Activated CD8-positive, alpha-beta memory T cell treated with anti-CD3 and anti-CD28 coated beads for 24 hours (primary cell): ENCODE results near the gene CCT7.
"Not testable (repeated sequence)": the region's sequence is repeated elsewhere in the genome, so short reads cannot be mapped to it uniquely, and the experiment has no call there.

Experiments used
- DNase-seq: peaks from one replicate; pipeline ENCODE4 v3.0.0-alpha.2; 2020

Gene CCT7

DNA sequence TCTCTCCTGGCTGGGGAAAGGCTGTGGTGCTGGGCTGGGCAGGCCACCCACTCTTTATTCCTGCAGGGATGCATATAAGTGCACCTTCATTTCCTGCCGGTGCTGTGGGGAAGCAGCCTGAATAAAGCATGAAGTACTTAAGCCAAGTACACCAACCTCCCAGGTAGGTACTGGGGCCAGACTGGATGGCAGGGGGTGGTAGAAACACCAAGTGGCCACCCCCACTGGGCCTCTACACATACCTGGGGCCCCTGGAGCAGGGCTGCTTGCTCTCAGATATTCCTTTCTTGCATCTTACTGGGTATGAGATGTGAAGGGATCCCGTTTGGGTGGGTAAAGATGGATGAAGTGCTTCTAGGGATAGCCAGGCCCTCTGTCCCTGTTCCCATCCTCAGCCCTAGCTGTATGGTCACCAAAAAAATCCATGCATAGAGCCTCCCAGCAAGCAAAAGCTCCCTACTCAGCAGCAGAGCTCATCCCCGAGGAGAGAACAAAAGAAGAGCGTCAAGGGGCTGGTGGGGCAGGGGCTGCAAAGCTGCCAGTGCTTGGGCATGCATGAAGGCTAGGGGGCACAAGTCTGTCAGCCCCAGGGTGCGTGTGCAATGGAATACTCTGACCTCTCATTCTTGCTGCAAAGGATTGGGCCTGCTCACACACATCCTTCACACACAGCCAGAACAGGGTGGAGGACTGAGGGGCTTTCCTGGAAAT lies 22.0 kb downstream of the CCT7 start:
- peak; percentile 56 for DNase-seq

GRCh38 chr2:73256618-73256922 lies 22.5 kb downstream of the CCT7 start:
- no peak for DNase-seq

GRCh38 chr2:73257021-73257420 lies 22.9 kb downstream of the CCT7 start:
- no peak for DNase-seq

- DNase-seq, result no peak
These were observed 23.5 kb downstream of the CCT7 start for GRCh38 chr2:73257425-73258125.

- DNase-seq, result no peak
These were observed 24.2 kb downstream of the CCT7 start for GRCh38 chr2:73258186-73258912.

DNA sequence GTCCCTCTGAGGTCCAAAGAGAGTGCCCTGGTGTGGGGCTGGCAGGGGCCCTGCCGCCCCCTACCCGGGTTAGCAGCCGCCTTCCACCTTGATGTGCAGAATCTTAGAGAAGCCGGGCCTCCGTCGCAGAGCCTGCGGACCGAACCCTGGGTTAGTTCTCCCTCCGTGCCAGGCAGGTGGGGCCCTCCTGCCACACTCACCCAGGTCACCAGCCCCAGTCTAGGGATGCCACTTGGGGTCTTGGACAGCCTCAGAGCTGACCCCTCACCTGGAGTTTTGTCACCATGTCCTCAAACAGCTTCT lies 24.8 kb downstream of the CCT7 start:
- DNase-seq, result no peak

DNA sequence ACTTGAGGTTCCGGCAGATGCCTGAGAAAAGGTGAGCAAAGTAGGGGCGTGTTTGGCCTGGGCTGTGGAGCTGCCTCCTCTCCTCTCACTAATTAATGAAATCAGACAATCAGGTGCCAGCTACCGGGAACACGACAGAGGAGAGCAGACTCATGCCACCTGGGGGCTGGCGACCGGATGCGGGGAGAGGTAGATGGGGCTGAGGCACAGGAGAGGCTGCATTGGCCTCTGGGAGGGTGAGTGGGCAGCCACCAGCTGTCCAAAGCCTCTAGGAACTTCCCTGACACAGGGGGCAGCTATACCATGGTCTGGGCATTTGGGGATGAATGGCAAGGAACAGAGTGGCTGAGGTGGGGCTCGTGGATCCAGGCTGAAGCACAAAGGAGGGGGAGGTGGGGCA lies 25.2 kb downstream of the CCT7 start:
- DNase-seq, result no peak

GRCh38 chr2:73259704-73260337 lies 25.7 kb downstream of the CCT7 start:
- DNase-seq, result no peak

DNA sequence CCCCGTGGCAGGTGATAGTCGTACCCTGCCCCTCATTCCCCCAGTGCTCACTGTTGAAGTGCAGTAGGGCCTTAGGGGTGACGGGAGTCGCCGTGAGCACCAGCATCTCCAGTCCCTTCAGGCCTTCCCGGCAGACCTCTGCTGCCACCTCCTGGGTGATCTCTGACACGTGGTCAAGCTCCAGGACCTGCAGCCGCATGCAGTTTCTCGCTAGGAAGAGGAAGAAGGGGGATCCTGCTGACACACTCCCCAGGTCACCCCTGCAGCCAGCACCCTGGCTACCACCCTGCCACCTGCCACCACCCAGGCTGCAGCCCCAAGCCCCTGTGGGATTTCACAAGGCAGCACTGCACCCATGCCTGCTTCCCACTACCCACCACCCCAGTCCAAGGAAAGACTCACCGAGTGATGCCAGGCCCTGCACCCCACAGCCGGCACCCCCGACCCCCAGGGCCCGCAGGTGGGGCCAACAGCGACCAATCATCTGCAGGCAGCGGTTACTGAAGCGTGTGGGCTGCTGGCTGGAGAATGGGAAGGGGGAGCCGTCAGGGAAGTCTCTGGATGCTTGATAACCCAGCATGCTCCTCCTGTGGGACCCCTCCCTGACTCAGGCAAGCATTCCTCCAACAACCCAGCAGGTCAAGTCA lies 26.4 kb downstream of the CCT7 start:
- no peak for DNase-seq

- DNase-seq, result no peak
These were observed 28.1 kb downstream of the CCT7 start for GRCh38 chr2:73262108-73262651.

- DNase-seq, result not testable (repeated sequence)
These were observed 28.8 kb downstream of the CCT7 start for GRCh38 chr2:73262691-73263429.

DNA sequence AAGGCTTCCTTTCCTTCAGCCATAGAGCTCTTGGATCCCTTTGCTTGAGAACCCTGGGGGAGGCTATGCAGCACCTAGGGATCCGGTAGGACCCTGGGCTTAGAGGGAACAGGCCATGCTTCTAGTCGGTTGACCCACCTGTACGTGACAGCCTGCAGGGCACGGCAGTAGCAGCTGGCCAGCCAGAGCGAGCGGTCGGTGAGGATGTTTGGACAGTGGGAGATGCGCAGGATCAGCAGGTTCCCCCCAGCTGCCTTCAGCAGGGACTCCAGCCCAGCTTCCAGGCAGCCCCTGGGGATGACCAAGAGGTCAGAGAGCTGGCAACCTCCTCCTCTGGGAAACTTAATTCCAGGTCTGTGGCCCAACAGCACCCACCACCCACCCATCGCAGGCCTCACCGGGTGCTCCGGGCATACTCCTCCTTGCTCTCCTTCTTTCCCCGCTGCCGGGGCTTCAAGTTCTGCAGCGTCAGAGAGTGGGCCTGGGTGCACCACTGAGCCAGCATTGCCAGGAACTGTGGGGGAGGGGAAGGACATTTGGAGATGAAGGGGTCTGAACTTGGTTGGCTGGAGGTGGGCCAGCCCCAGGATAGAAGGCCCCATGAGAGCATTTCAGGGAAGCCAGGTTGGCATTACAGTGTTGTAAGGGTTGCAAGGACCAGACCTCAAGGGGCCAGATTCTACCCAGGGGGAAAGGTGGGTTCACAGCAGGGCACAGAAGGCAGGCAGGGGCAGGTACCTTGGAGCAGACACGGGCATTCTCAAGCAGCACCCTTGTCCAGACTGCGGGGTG lies 29.6 kb downstream of the CCT7 start:
- no peak for DNase-seq

DNA sequence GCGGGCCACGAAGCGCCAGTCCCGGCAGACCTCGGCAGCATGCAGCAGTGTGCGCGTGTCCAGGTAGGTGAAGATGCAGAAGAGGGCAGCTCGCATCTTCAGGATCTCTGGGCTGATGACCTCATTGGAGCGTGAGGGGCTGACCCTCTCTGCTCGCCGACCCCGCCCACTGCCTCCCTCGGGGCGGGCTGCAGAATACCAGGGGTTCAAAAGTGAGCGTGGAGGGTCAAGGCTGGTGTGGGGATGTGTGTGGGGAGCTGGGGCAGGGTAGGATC lies 30.2 kb downstream of the CCT7 start:
- DNase-seq, result no peak

- no peak for DNase-seq
These were observed 30.7 kb downstream of the CCT7 start for GRCh38 chr2:73264783-73265182.

DNA sequence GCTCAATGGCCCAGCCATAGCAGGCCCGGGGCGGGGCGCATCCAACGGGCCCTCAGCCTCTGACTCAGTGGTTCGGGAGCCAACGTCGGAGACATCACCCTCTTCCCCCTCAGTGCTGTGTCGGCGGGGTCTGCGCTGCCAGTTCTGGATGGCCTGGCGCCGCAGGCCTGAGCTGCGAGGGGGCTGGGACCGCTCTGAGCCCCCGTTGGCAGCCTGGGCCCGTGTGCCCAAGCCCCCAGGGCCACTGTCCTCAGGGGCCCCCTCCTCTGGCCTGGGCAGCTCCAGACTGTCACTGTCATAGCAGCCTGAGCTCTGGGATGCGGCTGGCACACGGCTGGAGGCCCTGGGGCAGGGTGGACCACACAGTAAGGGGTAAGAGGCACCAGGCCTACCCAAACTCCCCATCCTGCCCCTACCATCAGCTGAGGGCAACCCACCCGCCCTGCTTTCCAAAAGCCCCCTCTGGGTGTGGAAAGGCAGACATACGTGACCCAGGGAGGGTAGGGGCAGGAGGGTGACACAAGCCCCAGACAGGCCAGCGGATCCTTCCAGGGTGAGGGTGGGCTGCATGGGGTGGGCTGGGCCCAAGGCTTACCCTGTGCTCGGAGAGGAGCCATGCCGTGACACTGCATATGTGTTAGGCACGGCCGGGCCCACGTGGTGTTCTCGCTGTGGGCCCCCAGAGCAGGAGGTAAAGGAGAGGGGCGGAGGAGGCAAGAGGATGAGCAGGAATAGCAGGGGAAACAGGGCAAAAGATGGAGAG lies 31.4 kb downstream of the CCT7 start:
- DNase-seq, result no peak

DNA sequence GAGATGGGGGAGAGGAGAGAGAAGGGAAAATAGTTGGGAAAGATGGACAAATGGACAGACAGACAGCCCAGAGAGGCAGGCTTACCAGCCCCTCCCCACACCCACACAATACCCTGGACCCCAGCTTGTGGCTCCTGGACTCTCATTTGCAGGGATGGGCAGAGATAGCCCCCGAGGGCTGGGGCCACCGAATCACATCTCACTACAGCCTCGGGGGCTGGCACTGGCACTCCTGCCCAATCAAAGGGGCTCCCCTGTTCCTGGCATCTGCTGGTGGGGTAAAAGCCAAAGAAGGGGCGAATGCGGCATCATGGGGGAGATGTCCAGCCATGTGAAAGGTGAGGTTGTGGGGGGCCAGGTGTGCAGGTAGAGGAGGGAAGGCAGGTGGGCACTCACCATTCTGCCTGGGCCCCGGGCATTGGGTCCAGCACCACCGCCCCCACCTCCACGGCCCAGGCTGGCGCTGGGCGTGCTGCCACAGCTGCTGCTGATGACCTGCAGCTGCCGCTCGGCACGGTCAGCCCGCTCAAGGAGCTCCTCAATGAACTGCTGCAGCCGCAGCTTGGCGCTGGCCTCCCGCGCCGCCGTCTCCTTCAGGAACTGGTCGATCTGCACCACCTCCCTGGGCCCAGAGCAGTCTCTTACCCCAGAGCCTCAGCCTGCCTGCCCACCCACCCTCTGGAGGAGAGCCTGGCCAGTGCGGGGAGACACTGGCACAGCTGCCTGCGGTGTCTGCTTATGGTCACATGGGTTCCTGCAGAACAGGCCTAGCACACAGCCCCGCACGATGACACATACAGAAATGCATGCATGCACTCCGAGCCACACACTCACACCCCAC lies 32.2 kb downstream of the CCT7 start:
- no peak for DNase-seq

GRCh38 chr2:73267008-73267407 lies 32.9 kb downstream of the CCT7 start:
- DNase-seq, result no peak

DNA sequence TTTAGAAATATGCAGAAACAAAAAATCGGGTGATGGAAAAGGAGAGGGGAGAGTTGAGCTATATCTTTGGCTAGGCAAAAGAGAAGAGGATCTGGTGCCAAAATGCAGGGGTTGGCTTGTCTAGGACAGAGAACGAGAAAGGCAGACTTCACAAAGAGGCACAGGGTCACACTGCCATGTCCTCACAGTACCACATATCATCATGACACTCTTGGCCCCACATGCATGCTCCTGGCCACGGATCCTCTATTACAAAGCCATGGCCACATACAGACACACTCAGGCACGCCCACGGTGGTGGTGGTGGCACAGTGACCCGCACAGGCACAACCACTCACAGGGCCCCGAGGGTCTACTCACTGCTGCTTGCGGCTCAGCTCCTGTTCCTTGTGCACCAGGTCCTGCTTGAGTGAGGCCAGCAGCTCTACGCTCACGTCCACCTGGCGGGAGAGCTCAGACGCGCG lies 34.3 kb downstream of the CCT7 start:
- DNase-seq, result no peak

- DNase-seq, result peak; percentile 87
These were observed 35.0 kb downstream of the CCT7 start for GRCh38 chr2:73268830-73269685.
